ENCODE results near the gene HAPSTR1.
"Not testable (repeated sequence)": the region's sequence is repeated elsewhere in the genome, so short reads cannot be mapped to it uniquely, and the experiment has no call there.

HAPSTR1 gene

DNA sequence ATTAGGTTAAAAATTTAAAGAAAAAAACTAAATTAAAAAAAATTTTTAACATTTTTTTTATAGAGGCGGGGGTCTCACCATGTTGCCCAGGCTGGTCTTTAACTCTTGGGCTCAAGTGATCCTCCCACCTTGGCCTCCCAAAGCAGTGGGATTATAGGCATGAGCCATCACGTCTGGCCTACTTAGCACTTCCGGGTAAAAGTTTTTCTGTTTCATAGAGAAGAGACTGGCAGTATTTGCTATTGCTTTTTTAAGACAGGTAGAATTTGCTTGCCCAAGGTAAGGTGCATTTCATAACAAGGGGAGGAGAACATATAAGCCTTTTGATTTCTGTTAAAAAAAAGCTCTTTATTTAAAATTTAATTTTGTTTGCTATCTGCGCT lies 12.0 kb upstream of the HAPSTR1 start:
- in situ Hi-C loops (cut with MboI; ENCODE audit: low pct_unique_long_range_greater_than_20kb, low sequenced_read_pairs, unreplicated experiment): no loop called here
- no peak for DNase-seq (ENCODE audit: low spot score)
- TF ChIP-seq, protein P1, sequence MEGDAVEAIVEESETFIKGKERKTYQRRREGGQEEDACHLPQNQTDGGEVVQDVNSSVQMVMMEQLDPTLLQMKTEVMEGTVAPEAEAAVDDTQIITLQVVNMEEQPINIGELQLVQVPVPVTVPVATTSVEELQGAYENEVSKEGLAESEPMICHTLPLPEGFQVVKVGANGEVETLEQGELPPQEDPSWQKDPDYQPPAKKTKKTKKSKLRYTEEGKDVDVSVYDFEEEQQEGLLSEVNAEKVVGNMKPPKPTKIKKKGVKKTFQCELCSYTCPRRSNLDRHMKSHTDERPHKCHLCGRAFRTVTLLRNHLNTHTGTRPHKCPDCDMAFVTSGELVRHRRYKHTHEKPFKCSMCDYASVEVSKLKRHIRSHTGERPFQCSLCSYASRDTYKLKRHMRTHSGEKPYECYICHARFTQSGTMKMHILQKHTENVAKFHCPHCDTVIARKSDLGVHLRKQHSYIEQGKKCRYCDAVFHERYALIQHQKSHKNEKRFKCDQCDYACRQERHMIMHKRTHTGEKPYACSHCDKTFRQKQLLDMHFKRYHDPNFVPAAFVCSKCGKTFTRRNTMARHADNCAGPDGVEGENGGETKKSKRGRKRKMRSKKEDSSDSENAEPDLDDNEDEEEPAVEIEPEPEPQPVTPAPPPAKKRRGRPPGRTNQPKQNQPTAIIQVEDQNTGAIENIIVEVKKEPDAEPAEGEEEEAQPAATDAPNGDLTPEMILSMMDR (IDR thresholded peaks at IDR 0.05; ENCODE audit: extremely low read depth, insufficient read depth, missing control alignments): no peak

- DNase-seq (ENCODE audit: low spot score): no peak
- TF ChIP-seq, protein P1 (IDR thresholded peaks at IDR 0.05; ENCODE audit: extremely low read depth, insufficient read depth, missing control alignments): no peak
Measured at GRCh38 chr16:9081158-9081557, 10.3 kb upstream of the HAPSTR1 start.

GRCh38 chr16:9081843-9082242 lies 9.6 kb upstream of the HAPSTR1 start:
- in situ Hi-C loops (cut with MboI; ENCODE audit: low pct_unique_long_range_greater_than_20kb, low sequenced_read_pairs, unreplicated experiment): no loop called here
- no peak for DNase-seq (ENCODE audit: low spot score)
- TF ChIP-seq, protein P1 (IDR thresholded peaks at IDR 0.05; ENCODE audit: extremely low read depth, insufficient read depth, missing control alignments): no peak

More at GRCh38 chr16:9081158-9081557, 10.3 kb upstream of the HAPSTR1 start:
- in situ Hi-C loops (cut with MboI; ENCODE audit: low pct_unique_long_range_greater_than_20kb, low sequenced_read_pairs, unreplicated experiment): no loop called here

DNA sequence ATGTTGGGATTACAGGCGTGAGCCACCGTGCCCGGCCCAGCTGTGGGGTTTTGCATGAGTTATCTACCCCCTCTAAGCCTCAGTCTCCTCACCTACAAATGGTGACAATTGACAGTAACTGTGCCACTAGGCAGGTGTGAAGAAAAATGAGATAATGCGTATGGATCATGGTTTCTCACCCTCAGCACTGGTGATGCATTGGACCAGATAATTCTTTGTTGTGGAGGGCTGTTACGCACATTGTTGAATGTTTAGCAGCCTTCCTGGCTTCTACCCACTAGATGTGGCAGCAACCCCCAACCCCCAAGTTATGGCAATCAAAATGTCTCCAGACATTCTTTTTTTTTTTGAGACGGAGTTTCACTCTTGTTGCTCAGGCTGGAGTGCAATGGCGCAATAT lies 9.0 kb upstream of the HAPSTR1 start:
- TF ChIP-seq, protein P1 (IDR thresholded peaks at IDR 0.05; ENCODE audit: extremely low read depth, insufficient read depth, missing control alignments): no peak
- no peak for DNase-seq (ENCODE audit: low spot score)
- in situ Hi-C loops (cut with MboI; ENCODE audit: low pct_unique_long_range_greater_than_20kb, low sequenced_read_pairs, unreplicated experiment): no loop called here

DNA sequence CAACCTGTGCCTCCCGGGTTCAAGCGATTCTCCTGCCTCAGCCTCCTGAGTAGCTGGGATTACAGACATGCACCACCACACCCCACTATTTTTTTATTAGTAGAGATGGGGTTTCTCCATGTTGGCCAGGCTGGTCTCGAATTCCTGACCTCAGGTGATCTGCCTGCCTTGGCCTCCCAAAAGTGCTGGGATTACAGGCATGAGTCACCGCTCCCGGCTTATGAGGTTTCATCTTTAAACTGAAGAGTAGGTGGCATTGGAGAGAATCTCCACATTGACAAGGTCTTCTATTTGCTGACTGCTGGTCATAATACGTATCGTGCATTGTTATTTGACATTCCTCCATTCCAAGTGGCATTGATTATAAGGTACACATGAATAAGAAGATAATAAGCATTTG lies 3.7 kb upstream of the HAPSTR1 start:
- in situ Hi-C loops (cut with MboI; ENCODE audit: low pct_unique_long_range_greater_than_20kb, low sequenced_read_pairs, unreplicated experiment); DNase-seq (ENCODE audit: low spot score): not testable (repeated sequence)

DNA sequence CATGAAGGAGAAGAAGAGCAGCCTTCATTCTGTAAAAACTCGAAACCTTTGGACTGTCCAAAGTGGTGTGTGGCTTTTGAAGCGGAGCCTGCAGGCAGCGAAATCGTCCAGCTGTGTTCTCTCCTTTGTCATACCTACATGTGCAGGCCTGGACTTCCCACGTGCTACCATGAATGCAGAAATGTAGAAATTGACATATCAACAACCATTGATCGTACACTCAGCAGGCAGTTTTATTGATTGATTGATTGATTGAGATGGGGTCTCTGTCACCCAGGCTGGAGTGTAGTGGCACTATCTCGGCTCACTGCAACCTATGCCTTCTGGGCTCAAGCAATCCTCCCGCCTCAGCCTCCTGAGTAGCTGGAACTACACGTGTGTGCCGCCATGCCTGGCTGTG lies 2.6 kb upstream of the HAPSTR1 start:
- DNase-seq (ENCODE audit: low spot score): no peak
- in situ Hi-C loops (cut with MboI; ENCODE audit: low pct_unique_long_range_greater_than_20kb, low sequenced_read_pairs, unreplicated experiment): no loop called here

DNA sequence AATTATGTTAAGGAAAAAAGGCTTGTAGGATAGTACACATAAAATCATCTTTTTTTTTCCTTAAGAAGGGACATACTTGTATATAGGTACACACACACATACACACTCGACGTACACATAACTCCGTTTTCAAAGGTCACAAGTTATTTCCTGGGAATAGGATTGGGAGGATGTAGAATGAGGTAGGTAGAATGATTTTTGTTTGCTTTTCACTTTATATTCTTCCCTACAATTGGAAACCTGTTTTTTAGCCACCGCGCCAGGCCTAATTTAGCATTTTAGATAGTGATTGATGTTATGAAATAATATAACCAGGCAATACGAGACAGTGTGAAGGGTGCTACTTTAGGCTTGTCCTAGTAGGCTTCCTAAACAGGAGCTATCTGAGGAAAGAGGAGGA lies 1.8 kb upstream of the HAPSTR1 start:
- DNase-seq (ENCODE audit: low spot score): no peak
- in situ Hi-C loops (cut with MboI; ENCODE audit: low pct_unique_long_range_greater_than_20kb, low sequenced_read_pairs, unreplicated experiment): no loop called here
- TF ChIP-seq, protein P1 (IDR thresholded peaks at IDR 0.05; ENCODE audit: extremely low read depth, insufficient read depth, missing control alignments): no peak

More for the DNA sequence above, 2.6 kb upstream of the HAPSTR1 start:
- TF ChIP-seq, protein P1 (IDR thresholded peaks at IDR 0.05; ENCODE audit: extremely low read depth, insufficient read depth, missing control alignments): no peak

All from GM13977 (cell line).